Fibroblast of villous mesenchyme (primary cell): ENCODE results near the gene KIAA1958. TPM values are rescaled to one million over a fixed set of nuclear protein-coding genes. Genes with fewer than 3 reads are reported as not detected.
"Not testable (repeated sequence)": the region's sequence is repeated elsewhere in the genome, so short reads cannot be mapped to it uniquely, and the experiment has no call there.

Experiments used
- DNase-seq: peaks from one replicate; pipeline ENCODE4 v3.0.0-alpha.2; 2010; ENCODE audit warnings: low read depth
- H3K4me3 ChIP-seq: 2 replicates; pipeline ENCODE4 v1.5.1; 2011; ENCODE audit warnings: low read depth, mild to moderate bottlenecking, low read length
- CTCF ChIP-seq: IDR thresholded peaks from 2 replicates; pipeline ENCODE4 v1.5.1; 2012; ENCODE audit warnings: low read depth, mild to moderate bottlenecking, low read length; ENCODE audit not compliant: insufficient read depth
- total RNA-seq: library from RNA; depleted of rRNA; stranded (reverse); fragments of >200 nt; gene quantifications from 2 replicates; pipeline ENCODE4 v1.2.3, GENCODE V29; 2012

Gene KIAA1958
- total RNA-seq, 1 donor: 1.7 TPM

GRCh38 chr9:112505086-112505485 lies 18.5 kb downstream of the KIAA1958 start:
- no peak overlapping the region for H3K4me3 ChIP-seq
- no peak for TF ChIP-seq CTCF
- DNase-seq: no peak

- DNase-seq: peak; percentile 15
- no peak overlapping the region for H3K4me3 ChIP-seq
- no peak for TF ChIP-seq CTCF
These were observed 19.0 kb downstream of the KIAA1958 start for GRCh38 chr9:112505607-112506006.

- peak; percentile 75 for DNase-seq
- no peak for TF ChIP-seq CTCF
- no peak overlapping the region for H3K4me3 ChIP-seq
These were observed 19.9 kb downstream of the KIAA1958 start for GRCh38 chr9:112506571-112506970.

- H3K4me3 ChIP-seq: no peak overlapping the region
- no peak for DNase-seq
- no peak for TF ChIP-seq CTCF
These were observed 20.5 kb downstream of the KIAA1958 start for GRCh38 chr9:112507001-112507680.

GRCh38 chr9:112508377-112508776 lies 21.8 kb downstream of the KIAA1958 start:
- DNase-seq: no peak
- H3K4me3 ChIP-seq: no peak overlapping the region
- TF ChIP-seq CTCF: no peak

GRCh38 chr9:112512377-112512776 lies 25.8 kb downstream of the KIAA1958 start:
- not testable (repeated sequence) for H3K4me3 ChIP-seq, DNase-seq

GRCh38 chr9:112516769-112517168 lies 30.1 kb downstream of the KIAA1958 start:
- no peak for DNase-seq
- no peak for TF ChIP-seq CTCF
- H3K4me3 ChIP-seq: no peak overlapping the region
